NCI-H2227 (cell line): ENCODE measurements around the gene ACY1.

Experiments used
- DNase-seq: peaks from one replicate; lab custom pipeline; 2025; ENCODE audit not compliant: unreplicated experiment; lab: John Stamatoyannopoulos, UW

The ACY1 gene

DNA sequence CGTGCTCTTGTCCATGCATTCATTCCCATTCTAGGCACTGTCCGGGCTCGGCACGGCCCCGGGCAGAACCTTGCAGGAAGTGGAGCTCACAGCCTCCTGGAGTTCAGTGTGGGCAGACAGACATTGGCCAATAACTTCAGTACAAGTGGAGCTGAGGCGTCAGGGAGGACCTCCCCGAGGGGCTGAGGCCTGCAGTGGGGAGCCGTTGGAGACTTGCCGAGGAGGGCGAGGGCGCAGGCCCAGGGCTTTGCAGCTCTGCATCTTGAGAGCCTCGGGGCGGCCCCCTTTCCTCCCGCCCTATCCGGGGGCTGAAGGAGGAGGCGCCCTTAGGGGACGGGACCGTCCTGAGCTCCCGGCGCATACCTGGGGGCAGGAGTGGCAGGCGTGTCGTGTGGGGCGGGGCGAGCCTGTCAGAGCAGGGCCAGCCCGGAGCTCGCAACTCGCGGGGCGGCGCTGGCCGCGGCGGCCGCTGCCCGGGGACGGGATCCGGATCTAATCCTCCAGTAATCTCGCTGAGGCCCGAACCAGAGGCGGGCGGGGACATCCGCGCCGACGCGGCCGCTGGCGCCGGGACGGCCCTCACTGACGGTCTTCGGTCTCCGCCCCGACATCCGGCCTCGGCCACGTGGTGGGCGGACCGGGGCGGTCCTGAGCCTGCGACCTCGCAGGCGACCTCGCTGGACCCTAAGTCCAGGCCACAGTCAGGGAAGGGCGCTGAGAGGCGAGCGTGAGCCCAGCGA is at the start of gene ACY1:
Gene ACY1, plus strand, starts transcription at position 698 of the 740 bp plus-strand sequence. CDS start 530 bp downstream, outside the sequence.
- peak; percentile 68 for DNase-seq

DNA sequence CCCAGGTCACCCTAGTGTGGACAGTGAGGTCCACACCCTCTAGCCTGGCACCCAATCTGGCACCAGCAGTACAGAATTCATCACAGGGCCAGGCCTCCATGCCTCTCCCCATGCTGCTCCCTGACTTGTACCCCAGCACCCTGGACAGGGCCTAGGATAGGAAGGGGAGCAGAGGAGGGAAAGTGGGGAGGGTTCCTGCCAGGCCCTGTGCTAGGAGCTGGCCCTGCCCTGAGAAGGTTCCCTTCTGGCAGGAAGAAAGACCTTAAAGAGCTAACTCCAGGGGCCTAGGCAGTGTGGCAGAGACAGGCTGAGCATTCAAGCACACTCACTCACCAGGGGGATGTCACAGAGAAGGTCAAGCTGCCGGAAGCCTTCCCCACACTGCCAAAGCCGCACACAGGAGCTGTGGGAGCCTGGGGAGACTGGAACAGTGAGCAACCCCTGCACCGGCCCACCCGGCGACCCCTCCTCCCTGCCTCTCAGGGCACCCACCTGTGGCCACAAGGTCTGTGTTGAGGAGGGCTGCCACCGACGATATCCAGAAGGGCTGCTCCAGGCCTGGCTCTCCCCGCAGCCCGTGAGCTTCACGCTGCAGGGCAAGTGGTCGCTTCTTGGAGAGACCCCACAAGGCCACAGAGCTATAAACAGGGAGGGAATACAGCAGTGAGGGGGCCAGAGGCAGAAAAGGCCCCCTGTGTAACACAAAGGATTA is 49.0 kb upstream of the ACY1 start:
- no peak for DNase-seq

DNA sequence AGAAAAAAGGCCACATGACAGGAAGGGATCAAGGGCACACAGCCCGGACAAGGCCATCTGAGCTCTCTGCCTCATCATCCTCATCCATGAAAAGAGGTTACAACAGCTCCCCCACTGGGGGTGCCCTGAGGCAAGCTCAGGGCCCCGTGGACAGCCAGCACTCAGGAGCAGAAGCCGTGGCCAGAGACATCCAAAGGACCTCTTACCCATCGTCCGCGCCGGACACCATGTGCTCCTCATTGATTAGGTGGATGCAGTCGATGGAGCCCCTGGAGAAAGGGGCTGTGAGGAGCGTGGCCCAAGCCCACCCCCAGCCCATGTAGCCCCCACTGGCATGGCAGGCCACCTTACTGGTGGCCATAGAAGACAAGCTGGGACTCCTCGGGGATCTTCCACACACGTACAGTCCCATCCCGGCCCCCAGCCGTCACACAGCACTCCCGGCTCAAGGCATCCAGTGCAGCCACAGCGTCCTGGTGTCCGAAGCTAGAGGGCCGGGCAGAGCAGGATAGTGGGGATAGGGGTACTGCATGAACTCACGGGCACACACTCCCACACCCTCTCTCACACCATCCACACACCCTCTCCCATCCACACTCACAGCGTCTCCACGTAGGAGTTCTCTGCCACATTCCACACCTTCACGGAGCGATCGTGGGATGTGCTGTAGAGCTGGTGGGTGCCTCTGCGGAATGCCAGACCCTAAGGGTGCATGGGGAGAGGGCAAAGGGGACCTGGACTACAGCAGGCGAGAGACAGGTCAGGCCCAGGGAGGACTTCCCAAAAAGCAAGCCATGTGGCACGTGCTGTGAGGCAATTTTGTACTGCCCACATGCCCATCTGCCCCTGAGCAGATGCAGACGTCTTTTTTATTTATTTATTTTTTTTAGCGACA is 48.1 kb upstream of the ACY1 start:
- DNase-seq: no peak

DNA sequence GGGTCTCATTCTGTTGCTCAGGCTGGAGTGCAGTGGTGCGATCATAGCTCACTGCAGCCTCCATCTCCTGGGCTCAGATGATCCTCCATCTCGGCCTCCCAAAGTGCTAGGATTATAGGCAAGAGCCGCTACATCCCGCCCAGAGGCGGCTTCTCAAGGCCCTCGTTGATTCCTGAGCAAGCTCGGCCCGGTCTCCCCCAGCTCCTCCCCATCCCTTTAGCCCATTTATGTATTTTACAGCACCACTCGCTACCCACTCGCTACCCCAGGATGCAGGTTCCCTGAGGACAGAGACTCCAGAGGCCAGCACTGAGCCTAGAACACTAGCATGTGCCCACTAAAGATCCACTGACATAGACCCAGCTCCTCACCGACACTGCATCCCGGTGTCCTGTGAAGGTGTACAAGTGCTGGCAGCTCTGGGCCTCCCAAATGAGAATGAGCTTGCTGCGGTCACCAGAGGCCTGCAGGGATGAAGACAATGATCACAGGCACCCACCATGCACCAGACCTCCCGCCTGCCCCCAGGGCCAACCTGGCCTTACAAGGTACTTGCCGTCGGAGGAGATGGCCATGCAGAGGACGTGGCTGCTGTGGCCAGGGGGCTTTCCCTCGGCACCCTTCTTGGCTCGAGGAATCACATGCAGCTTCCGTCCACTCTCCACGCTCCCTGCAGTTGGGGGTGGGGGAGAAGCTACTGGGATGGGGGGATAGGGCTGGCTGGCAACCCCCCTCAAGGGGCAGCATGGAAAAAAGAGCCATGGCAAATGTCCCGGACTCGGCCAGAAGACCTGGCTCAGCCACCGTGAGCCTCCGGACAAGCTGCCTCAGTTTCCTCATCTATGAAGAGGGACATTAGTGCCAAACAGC is 47.2 kb upstream of the ACY1 start:
- no peak for DNase-seq

DNA sequence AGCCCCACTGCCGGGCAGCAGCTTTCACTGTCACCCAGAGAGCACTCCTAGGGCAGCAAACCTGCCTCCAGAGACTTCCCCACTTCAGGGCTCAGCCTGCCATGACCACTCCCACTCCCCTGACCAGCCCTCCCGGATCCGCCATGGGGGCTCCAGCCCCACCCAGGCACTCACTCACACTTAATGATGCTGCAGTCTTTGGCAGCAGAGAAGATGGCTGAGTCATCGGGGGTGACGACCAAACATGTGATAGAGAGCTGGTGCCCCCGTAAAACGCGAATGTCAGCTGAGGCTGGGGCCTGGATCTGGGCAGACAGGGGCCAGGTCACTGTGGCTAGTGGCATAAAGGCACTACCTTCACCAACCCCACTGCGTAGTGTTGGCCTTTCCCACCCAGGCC is 46.3 kb upstream of the ACY1 start:
- DNase-seq: no peak

DNA sequence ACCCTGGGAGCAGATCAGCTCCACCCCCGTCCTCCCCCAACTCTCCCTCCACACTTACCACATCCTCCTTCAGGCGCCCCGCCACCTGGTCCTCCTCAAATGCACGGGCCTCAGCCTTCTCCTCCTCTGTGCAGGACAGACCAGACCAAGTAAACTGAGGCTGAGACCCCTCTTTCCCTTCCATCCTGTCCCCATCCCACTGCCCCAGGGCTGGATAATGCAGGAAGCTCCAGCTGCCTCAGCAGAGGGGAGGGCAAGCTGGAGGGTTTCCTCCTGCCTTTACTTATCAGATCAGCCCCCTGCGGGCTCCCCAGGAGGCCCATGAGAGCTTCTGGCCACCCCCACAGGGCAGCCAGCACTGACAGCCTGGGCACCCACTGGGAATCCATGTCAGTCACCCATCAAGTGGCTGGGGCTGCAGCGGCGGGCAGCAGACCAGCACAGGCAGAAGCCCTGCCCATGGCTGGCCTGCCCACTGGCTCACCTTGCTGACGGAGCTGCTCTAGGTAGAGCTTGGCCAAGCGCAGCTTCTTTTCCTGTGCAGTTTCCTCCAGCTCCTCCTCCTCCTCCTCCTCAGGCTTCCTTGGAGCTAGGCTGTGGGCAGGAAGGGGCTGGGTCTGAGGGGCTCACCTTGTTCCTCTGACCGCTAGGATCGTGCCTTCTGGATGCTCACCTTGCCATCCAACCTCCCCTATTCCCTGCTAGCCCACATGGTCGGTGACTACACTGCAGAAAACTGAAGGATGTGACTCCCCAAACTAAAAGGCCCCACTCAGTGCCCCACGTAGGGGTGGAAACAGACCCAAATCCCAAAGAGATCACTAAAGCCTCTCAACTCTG is 45.5 kb upstream of the ACY1 start:
- DNase-seq: no peak

DNA sequence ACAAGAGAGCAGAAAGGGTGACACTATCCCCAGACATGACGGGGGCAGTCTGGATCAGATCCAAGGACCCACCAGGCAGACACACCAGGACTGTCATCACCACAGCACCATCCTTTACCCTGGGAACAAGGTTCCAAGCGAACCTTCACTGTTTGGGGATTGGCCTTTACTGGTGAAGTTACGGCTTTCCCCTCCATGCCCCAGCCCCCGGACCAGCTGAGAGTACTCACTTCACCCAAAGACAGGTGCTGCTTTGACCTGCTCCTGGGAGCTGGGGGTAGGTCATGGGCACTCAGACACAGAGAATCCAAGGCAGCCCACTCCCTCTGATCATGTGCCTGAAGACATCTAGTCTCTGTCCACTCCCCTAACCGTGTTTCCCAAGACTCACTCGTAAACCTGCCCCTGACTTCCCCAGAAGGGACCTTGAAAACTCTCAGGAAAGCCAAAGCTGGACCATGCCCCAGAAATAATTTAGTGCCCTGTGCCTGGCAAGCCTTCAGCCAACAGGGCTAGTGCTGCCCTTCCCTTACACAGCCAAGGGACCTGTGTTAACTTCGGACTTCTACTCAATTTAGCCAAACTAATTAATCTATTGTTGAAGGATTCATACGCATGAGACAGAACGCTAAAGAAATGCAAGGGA is 44.4 kb upstream of the ACY1 start:
- no peak for DNase-seq

DNA sequence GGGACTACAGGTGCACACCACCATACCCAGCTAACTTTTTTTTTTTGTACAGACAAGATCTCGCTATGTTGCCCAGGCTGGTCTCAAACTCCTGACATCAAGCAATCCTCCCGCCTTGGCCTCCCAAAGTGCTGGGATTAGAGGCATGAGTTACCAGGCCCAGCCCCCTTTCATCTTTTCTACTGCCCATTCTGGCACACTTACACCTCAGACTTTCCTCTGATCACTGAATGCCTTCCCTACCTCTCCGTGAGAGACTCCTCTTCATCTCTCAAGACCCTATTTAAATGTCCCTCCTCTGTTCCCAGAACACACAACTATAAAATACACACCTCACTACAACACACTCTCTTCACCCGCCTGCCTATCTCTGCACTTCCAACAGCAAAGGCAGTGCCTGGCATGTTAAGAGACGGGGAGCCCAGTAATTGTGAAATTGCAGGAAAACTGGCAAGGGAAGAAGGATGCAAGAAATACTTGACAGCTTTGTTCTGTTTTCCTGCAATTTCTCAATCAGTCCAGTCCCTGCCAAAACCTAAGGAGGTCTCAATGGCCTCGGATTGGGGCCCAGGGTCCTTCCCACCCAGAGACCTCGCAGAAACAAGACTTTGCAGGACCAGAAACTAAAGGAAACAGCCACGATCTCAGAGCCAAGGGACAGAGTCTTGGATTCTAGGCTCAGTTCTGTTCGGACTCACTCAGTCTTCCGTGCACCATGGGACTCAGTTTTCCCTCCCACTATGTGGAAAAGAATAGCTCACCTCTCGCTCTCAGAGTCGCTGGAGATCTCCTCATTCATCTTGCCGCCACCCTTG is 42.5 kb upstream of the ACY1 start:
- no peak for DNase-seq

DNA sequence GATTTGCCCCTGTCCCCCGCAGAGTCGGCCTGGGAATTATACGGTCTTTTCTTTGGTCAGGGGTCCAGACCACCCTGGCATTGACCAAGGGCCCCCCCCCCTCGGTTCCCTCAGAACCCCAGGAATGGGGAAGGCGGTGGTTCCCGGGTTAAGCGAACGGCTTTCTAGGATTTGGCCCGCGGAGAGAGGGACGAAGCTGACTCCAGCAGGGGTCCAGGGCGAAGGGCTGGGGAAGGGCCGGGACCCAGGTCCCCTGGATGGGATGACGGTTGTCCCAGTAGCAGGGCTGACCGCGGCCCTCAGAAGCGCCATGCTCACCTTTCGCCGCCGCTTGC is 41.9 kb upstream of the ACY1 start:
- no peak for DNase-seq

DNA sequence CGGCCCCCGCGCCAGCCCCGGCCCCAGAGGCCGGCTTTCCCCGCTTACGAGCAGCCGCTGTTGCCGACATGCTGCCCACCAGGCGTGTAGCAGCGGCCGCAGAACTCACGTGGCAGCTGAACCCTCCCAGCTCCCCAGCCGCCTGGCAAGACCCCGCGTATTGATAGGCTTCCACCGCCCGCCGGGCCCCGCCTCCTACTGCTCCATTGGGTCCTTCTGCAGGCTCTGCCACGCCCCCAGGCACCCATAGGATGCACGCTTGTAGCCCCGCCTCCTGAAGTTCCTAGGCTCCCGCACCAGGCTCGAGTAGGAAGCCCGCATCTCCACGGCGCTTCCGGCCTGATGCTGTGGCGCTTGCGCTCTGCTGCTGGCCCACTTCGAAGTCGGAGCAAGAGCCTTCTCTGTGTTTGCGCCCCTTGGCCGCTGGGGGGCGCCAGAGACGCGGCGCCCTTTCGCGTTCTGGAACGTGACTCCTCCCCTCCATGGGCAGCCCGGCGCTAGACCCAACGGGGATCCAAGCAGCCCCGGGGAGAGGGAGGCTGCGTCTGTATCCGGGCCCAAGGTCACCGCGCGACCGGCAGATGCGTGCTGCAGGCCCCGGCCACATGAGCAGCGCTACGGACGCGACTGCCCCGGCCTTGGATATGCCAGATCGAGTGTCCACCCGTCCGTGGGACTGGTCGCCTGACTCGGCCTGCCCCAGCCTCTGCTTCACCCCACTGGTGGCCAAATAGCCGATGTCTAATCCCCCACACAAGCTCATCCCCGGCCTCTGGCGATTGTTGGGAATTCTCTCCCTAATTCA is 41.3 kb upstream of the ACY1 start, which contains the start of the genes PARP3 and RRP9:
Gene PARP3, plus strand, starts transcription at position 566 of the 805 bp plus-strand sequence. CDS start 993 bp downstream, outside the sequence.
Gene RRP9, minus strand, starts transcription at position 107 of the 805 bp plus-strand sequence. Its CDS starts 37 bp downstream, at position 70.
- peak; percentile 99 for DNase-seq

DNA sequence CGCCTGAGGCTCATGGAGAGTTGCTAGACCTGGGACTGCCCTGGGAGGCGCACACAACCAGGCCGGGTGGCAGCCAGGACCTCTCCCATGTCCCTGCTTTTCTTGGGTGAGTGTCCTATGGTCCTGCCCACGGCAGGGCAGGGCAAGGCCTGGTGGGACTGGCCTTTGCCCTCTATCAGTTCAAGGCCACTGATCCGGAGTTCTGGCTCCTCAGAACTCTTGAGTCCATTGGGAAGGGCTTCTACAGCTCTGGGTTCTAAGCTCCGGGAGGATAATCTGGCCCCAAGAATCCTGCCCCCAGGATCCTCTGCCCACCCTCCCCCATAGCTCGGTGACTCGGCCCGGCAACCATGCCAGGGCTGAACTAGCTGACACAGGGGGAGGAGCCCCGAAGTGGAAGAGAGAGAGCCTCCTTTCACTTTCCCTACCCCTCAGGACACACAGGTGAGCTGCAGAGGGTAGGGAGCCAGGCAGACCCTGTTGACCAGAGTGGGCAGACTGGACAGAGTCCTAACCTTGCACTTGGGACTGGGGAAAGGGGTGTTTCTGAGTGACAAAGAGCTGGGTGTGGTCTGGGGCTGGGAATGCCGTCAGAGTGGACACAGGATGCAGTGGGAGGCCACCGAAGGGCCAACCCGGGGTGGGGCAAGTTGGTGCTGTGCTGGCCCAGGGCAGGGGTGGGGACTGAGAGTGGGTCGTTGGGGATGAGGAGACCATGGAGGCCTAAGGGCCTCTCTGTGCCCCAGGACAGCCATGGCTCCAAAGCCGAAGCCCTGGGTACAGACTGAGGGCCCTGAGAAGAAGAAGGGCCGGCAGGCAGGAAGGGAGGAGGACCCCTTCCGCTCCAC is 40.5 kb upstream of the ACY1 start:
- no peak for DNase-seq

DNA sequence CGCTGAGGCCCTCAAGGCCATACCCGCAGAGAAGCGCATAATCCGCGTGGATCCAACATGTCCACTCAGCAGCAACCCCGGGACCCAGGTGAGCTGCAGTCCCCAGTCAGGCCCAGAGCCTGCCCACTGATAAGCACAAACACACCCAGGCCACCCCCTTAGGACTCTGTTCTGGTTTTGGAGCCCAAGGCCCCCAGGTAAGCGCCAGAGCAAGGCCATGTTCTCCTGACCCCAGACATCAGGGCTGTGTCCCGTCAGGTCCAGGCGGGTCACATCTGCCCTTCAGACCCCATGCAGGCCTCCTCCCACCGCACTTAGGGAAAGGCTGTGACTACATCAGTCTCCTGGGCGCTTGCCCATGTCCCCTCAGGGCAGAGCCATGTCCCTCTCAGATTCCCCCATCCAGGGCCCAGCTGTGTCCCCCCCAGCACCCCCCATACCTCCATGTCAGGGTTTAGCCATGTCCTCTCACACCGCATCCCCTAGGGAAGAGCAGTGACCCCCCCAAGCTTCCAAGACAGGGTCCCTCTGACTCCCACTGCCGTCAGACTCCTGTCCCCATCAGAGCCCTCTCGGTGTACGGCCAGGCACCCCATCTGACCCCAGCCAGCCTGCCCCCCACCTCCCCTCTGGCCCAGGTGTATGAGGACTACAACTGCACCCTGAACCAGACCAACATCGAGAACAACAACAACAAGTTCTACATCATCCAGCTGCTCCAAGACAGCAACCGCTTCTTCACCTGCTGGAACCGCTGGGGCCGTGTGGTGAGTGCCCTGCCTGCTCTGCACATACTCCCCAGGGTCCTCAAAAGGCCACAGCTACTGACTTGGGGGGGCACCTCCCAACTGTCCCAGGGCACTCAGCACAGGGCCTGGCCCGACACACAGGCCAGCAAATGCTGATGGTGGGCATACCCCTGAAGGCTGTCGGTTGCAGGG is 39.6 kb upstream of the ACY1 start:
- DNase-seq: no peak

DNA sequence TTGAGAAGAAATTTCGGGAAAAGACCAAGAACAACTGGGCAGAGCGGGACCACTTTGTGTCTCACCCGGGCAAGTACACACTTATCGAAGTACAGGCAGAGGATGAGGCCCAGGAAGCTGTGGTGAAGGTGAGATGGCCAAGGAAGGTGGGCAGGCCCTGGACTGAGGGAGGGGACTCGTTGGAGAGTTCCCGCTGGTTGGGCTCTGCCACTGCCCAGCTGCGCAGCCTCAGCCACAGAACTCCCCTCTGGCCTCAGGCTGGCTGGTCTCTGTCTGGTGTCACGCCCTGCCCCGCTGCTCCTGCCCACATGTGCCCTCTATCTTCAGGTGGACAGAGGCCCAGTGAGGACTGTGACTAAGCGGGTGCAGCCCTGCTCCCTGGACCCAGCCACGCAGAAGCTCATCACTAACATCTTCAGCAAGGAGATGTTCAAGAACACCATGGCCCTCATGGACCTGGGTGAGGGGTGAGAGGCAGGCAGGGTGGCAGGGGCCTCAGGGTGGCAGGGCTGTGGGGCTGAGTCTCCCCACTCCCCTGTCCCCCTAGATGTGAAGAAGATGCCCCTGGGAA is 38.8 kb upstream of the ACY1 start:
- DNase-seq: no peak

DNA sequence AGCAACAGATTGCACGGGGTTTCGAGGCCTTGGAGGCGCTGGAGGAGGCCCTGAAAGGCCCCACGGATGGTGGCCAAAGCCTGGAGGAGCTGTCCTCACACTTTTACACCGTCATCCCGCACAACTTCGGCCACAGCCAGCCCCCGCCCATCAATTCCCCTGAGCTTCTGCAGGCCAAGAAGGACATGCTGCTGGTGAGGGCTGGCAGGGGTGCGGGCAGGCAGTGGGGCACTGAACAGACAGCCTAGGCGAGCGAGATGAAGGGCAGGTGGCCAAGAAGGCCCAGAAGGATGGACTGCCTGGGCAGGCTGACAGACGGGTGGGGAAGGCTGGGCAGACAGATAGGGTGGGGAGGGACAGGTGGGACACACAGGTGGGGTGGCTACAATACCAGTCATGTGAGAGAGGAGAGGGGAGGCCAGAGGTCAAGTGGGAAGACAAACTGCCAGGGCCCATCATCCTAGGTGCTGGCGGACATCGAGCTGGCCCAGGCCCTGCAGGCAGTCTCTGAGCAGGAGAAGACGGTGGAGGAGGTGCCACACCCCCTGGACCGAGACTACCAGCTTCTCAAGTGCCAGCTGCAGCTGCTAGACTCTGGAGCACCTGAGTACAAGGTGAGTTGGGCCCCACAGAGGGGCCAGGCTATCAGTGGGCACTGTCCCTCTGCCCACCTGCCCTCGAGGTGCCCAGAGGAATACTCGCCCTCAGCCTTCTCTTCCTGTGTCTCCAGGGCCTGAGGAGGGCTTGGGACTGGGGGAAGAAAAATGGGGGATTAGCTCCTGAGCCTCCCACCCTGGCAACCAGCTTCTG is 38.1 kb upstream of the ACY1 start:
- DNase-seq: no peak
